HL-60 (cell line): ENCODE measurements around the gene SERBP1.

Experiments
- DNase-seq, 2 experiments: peaks; one replicate each; pipeline ENCODE4 v3.0.0-alpha.2; 2010 to 2020; ENCODE audit warnings: low read depth in 1 of 2, low spot score in 1 of 2
- H3K27ac ChIP-seq: fragments of 250-450 bp; sonication (Bioruptor Pico); replicated peaks from 2 replicates; pipeline ENCODE4 v1.5.1; 2020; ENCODE audit warnings: mild to moderate bottlenecking, moderate library complexity
- H3K27me3 ChIP-seq: fragments of 250-450 bp; sonication (Bioruptor Pico); 2 replicates; pipeline ENCODE4 v1.5.1; 2021; ENCODE audit warnings: mild to moderate bottlenecking, moderate library complexity; ENCODE audit not compliant: insufficient read depth, poor library complexity, severe bottlenecking
- H3K4me3 ChIP-seq: replicated peaks from 2 replicates; pipeline ENCODE4 v1.5.1; 2011; ENCODE audit warnings: mild to moderate bottlenecking, control low read depth, low read length; ENCODE audit not compliant: insufficient read depth
- CTCF ChIP-seq: IDR thresholded peaks from one replicate; pipeline ENCODE4 v1.5.1; 2011; ENCODE audit warnings: low read length, control low read depth, inconsistent platforms; ENCODE audit not compliant: insufficient read depth
- GABPA ChIP-seq: IDR thresholded peaks from 2 replicates; pipeline ENCODE4 v1.6.1; 2012; ENCODE audit warnings: low read depth
- POLR2AphosphoS5 ChIP-seq: IDR thresholded peaks from 2 replicates; pipeline ENCODE4 v1.6.1; 2012; ENCODE audit warnings: low read depth
- REST ChIP-seq: IDR thresholded peaks from 2 replicates; pipeline ENCODE4 v1.6.1; 2012; ENCODE audit warnings: low read depth; ENCODE audit not compliant: insufficient replicate concordance
- SPI1 ChIP-seq: IDR thresholded peaks from 2 replicates; pipeline ENCODE4 v1.6.1; 2012; ENCODE audit warnings: low read depth, mild to moderate bottlenecking, borderline replicate concordance

SERBP1 gene

GRCh38 chr1:67451815-67452214, 21.6 kb upstream of the SERBP1 start:
- H3K4me3 ChIP-seq: no peak overlapping the region
- no peak for TF ChIP-seq REST
- no peak for TF ChIP-seq POLR2AphosphoS5
- no peak for TF ChIP-seq GABPA
- no peak for TF ChIP-seq SPI1
- TF ChIP-seq CTCF: no peak
- no peak for DNase-seq
- no peak overlapping the region for H3K27ac ChIP-seq
- no peaks in the 10 kb centered on the region for H3K27me3 ChIP-seq

DNA sequence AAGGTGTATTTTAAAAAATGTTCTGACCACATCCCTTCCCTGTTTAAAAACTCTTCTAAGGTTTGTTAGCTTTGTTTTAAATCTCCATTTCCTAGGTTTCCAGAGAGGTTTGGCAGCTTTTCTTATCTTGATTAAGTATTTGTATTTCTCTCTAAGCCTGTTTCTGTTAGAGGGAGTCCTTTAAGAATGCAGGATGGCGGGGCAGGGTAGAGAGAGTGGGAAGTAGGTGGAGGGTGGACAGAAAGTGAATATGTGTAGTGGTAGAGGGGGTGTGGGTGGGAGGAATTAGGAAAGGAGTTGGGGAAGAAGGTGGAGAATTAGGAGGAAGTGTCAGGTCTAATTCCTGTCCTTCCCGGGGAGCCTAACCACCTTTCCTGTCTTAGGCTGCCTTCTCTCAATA, 21.2 kb upstream of the SERBP1 start:
- Histone ChIP-seq H3K27ac (no peak overlapping the region), H3K4me3 (no peak overlapping the region), H3K27me3 (no peaks in the 10 kb centered on the region)
- no peak for DNase-seq
- TF ChIP-seq POLR2AphosphoS5 (no peak), SPI1 (no peak), GABPA (no peak), CTCF (no peak), REST (no peak)

DNA sequence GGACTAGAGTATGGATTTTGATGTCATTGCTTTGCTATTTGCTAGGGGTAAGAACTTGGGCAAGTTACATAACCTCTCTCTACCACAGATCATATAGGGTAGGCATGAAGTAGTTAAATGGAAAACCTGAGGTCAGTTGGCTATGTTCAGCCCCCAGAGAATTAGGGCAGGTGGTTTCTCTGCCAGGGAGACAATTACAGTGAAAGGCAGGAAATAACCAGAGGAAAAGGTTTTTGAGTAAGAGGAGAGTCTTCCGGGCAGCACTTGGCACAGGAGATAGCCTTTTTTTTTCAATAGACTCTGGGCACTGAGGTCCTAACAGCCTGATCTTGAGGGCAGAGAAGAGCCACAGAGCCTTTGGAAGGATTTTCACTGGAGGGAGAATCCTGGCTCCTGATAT, 16.7 kb upstream of the SERBP1 start:
- DNase-seq: no peak
- no peak overlapping the region for H3K4me3 ChIP-seq

More for the DNA sequence above, 16.7 kb upstream of the SERBP1 start:
- Histone ChIP-seq H3K27me3 (no peaks in the 10 kb centered on the region), H3K27ac (no peak overlapping the region)
- TF ChIP-seq POLR2AphosphoS5 (no peak), REST (no peak), GABPA (no peak), SPI1 (no peak), CTCF (no peak)
